Esophagus squamous epithelium (tissue), 5 donors: ENCODE measurements around the gene PUS1. TPM values are rescaled to one million over a fixed set of nuclear protein-coding genes. Genes with fewer than 3 reads are reported as not detected.

Source experiments
- DNase-seq: peaks from one replicate; lab custom pipeline; 2025; lab: John Stamatoyannopoulos, UW
- H3K27ac ChIP-seq, 4 donors: fragments of 200-600 bp; sonication (generic); one replicate each; pipeline ENCODE4 v1.5.1; 2016 to 2019; ENCODE audit warnings: mild to moderate bottlenecking in 1 of 4
- H3K27me3 ChIP-seq, 4 donors: fragments of 200-600 bp; sonication (generic); 1 replicate in 3 of 4; 2 replicates in 1 of 4; pipeline versions ENCODE4 v1.5.1 to v1.6.0; 2017 to 2021; ENCODE audit warnings: antibody characterized with exemption in 1 of 4
- H3K36me3 ChIP-seq, 3 donors: fragments of 200-600 bp; sonication (generic); one replicate each; pipeline ENCODE4 v1.5.1; 2016 to 2019
- H3K4me1 ChIP-seq, 3 donors: fragments of 200-600 bp; sonication (generic); one replicate each; pipeline ENCODE4 v1.5.1; 2017 to 2019
- H3K4me3 ChIP-seq, 4 donors: fragments of 200-600 bp; sonication (generic); 1 replicate in 3 of 4; 2 replicates in 1 of 4; pipeline ENCODE4 v1.5.1; 2016 to 2019; ENCODE audit warnings: mild to moderate bottlenecking in 2 of 4, moderate library complexity in 1 of 4
- H3K9me3 ChIP-seq, 3 donors: fragments of 200-600 bp; sonication (generic); one replicate each; pipeline ENCODE4 v1.5.1; 2016 to 2019
- POLR2A ChIP-seq, 4 donors: fragments of 450-650 bp; IDR thresholded peaks; one replicate each; pipeline ENCODE4 v1.6.1; 2017; ENCODE audit warnings: antibody characterized with exemption in 4 of 4, mild to moderate bottlenecking in 4 of 4, moderate library complexity in 3 of 4
- WGBS, 2 donors: methylation state at CpG; one replicate each; pipeline ENCODE4 v1.1.5; 2018; 5-methylcytosine and 5-hydroxymethylcytosine counted together
- intact Hi-C: fragments of 100-400 bp; cut with DNase I; formaldehyde crosslinking; loops from one replicate; pipeline ENCODE4 v1.15.0; 2022
- total RNA-seq, 4 donors: library from RNA; depleted of rRNA; stranded (reverse); fragments of >200 nt; gene quantifications; one replicate each; pipeline ENCODE4 v1.1.0, GENCODE V29; 2016
- TF ChIP-seq, protein P1 (sequence below), 6 experiments: fragments of 450-650 bp in 4 of 6; fragments of 200-600 bp in 2 of 6; sonication (generic) in 2 of 6; IDR thresholded peaks; one replicate each; pipeline ENCODE4 v1.5.1; 2016 to 2019; ENCODE audit warnings: antibody characterized with exemption in 6 of 6, mild to moderate bottlenecking in 4 of 6, moderate library complexity in 4 of 6
- donor health status: DM: yes; HTN: yes; CAD: no.

PUS1 gene
- total RNA-seq, 4 donors from 2014 or later: 8.1 to 24.2 (median 19.8) TPM

DNA sequence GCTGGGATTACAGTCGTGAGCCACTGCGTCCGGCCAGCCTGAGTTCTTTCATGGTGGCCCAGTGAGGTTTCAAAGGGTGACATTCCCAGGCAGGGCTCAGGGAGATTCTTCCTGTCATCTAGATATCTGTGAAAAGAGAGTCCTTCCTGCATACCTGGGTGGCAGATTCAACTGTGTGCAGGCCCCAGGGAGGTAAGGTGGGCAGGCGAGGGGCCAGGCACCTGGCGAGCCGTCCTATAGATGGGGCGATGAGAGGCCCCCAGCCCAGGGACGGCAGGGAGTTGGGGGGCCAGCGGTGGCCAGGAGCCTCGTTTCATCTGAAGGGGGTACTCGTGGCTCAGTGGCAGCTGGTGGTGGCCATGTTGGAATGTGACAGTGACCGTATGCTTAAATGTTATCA lies 13.6 kb downstream of the PUS1 start:
- Histone ChIP-seq H3K9me3 (no peaks in the 10 kb centered on the region), H3K27ac (no peak overlapping the region), H3K4me3 (no peak overlapping the region), H3K27me3 (no peaks in the 10 kb centered on the region), H3K4me1 (peaks cover 0 to 17% (median 0%) of the 10 kb centered on the region in 3 donors), H3K36me3 (peaks cover 0 to 59% (median 9%) of the 10 kb centered on the region in 3 donors)
- WGBS, 2 donors: 83 to 97% methylated on average over 5 to 6 of the region's 12 CpGs
- no peak for TF ChIP-seq POLR2A (IDR thresholded peaks at IDR 0.05)
- TF ChIP-seq, protein P1, sequence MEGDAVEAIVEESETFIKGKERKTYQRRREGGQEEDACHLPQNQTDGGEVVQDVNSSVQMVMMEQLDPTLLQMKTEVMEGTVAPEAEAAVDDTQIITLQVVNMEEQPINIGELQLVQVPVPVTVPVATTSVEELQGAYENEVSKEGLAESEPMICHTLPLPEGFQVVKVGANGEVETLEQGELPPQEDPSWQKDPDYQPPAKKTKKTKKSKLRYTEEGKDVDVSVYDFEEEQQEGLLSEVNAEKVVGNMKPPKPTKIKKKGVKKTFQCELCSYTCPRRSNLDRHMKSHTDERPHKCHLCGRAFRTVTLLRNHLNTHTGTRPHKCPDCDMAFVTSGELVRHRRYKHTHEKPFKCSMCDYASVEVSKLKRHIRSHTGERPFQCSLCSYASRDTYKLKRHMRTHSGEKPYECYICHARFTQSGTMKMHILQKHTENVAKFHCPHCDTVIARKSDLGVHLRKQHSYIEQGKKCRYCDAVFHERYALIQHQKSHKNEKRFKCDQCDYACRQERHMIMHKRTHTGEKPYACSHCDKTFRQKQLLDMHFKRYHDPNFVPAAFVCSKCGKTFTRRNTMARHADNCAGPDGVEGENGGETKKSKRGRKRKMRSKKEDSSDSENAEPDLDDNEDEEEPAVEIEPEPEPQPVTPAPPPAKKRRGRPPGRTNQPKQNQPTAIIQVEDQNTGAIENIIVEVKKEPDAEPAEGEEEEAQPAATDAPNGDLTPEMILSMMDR (IDR thresholded peaks at IDR 0.05): no peak
- intact Hi-C loops: loop anchor here (10.0 kb wide), 1 partner anchor 48 kb away; the partner anchor contains the start of gene ULK1
- DNase-seq: no peak

DNA sequence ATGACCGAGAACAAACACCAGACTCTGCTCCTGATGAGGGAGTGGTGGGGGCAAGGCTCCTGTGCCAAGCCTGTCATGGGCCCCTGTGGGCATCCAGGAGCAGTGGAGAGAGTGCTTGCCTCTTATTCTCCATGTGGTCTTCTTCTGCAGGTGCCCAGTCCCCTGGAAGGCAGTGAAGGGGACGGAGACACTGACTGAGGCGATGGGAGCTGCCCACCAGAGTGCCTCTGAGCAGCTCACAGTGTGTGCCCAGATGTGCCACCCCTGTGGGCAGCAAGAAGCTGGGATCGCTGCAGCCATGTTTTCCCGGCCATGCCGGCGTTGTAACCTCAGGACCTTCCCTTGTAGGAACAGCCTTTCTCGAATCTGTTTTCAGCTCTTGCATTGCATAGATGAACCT lies 14.3 kb downstream of the PUS1 start:
- Histone ChIP-seq H3K27ac (no peak overlapping the region), H3K4me1 (peaks cover 0 to 17% (median 0%) of the 10 kb centered on the region in 3 donors), H3K9me3 (no peaks in the 10 kb centered on the region), H3K36me3 (peaks cover 0 to 59% (median 9%) of the 10 kb centered on the region in 3 donors), H3K27me3 (no peaks in the 10 kb centered on the region), H3K4me3 (no peak overlapping the region)
- intact Hi-C loops: loop anchor here (10.0 kb wide), 1 partner anchor 49 kb away; the partner anchor contains the start of gene ULK1
- TF ChIP-seq, protein P1 (IDR thresholded peaks at IDR 0.05): no peak
- no peak for TF ChIP-seq POLR2A (IDR thresholded peaks at IDR 0.05)
- DNase-seq: no peak
- WGBS, 2 donors: 94 to 97% methylated on average over 7 of the region's 8 CpGs

DNA sequence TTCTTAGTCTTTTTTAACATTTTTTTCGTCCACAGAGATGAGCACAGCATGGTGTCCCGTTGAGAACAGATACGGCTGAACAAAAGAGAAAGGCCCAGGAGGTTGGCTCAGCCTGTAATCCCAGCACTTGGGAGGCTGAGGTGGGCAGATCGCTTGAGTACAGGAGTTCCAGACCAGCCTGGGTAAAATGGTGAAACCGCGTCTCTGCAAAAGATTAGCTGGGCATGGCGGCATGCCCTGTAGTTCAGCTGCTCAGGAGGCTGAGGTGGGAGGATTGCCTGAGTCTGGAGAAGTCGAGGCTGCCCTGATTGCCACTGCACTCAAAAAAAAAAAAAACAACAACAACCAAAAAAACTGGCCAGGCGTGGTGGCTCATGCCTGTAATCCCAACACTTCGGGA lies 14.8 kb downstream of the PUS1 start:
- 96 to 97% methylated on average over 10 of the region's 10 CpGs for WGBS, 2 donors
- no peak for TF ChIP-seq POLR2A (IDR thresholded peaks at IDR 0.05)
- TF ChIP-seq, protein P1 (IDR thresholded peaks at IDR 0.05): no peak

DNA sequence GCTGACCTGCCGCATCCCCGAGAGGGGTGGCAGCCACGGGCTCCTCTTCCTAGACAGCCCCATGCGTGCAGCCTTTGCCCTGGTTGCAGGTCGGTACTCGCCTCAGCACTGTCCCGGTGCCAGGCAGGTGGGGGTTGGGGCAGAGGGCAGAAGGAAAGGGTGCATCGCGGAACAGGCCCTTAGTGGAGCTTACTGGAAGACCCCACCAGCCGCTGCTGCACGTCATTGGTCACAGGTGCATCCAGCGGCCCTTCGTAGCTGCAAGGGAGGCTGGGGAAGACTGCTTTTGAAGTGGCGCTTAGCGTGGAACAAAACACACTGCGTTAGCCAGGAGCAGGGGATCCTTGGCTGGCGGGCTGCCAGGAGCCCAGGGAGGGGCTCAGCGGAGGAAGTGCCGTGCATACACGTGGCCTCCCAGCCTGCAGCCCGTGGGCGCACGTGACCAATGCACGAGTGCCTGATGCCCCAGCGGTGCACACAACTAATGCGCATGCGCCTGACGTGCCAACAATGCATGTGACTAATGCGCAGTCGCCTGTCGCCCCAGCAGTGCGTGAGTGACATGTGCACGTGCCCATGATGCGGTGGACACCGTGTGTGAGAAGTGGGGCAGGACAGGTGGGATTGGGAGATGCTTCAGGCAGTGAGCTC lies 15.7 kb downstream of the PUS1 start:
- no peak for DNase-seq
- H3K27ac ChIP-seq: no peak overlapping the region
- H3K4me3 ChIP-seq: no peak overlapping the region
- H3K9me3 ChIP-seq: no peaks in the 10 kb centered on the region
- TF ChIP-seq, protein P1 (IDR thresholded peaks at IDR 0.05): no peak
- TF ChIP-seq POLR2A (IDR thresholded peaks at IDR 0.05): no peak
- H3K4me1 ChIP-seq: peaks cover 0 to 21% (median 3%) of the 10 kb centered on the region in 3 donors
- no peaks in the 10 kb centered on the region for H3K27me3 ChIP-seq
- 84 to 85% methylated on average over 4 to 15 of the region's 35 CpGs for WGBS, 2 donors
- H3K36me3 ChIP-seq: peaks cover 0 to 47% (median 9%) of the 10 kb centered on the region in 3 donors
- intact Hi-C loops: loop anchor here (10.0 kb wide), 1 partner anchor 50 kb away; the partner anchor contains the start of gene ULK1

More for the DNA sequence above, 14.8 kb downstream of the PUS1 start:
- Histone ChIP-seq H3K27me3 (no peaks in the 10 kb centered on the region), H3K4me3 (no peak overlapping the region), H3K9me3 (no peaks in the 10 kb centered on the region), H3K4me1 (peaks cover 0 to 20% (median 0%) of the 10 kb centered on the region in 3 donors), H3K36me3 (peaks cover 0 to 55% (median 9%) of the 10 kb centered on the region in 3 donors), H3K27ac (no peak overlapping the region)
- intact Hi-C loops: loop anchor here (10.0 kb wide), 1 partner anchor 49 kb away; the partner anchor contains the start of gene ULK1
- no peak for DNase-seq

DNA sequence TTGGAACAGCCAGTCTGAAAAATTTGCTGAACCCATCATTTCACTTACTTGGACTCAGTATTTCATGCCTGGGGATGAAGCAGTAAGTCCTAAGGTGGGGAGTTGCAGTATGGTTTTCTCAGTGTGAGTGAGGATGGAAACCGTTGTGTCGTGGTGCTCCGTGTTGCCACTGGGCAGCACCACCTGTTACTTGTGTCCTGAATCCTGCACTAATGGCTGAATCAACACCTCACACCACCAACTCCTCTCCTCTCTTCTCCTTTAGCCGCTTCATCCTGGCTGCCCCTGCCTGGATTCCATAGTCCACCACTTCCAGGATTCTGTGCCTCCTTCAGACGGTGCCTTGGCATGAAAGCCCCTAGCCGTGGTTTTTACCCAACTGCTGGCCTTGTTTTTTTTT lies 17.7 kb downstream of the PUS1 start:
- WGBS, 2 donors: 71 to 73% methylated on average over 6 of the region's 6 CpGs
- intact Hi-C loops: loop anchor here (10.0 kb wide), 1 partner anchor 52 kb away; the partner anchor contains the start of gene ULK1
- Histone ChIP-seq H3K9me3 (no peaks in the 10 kb centered on the region), H3K4me3 (no peak overlapping the region), H3K36me3 (peaks cover 0 to 34% (median 3%) of the 10 kb centered on the region in 3 donors), H3K27ac (no peak overlapping the region), H3K27me3 (no peaks in the 10 kb centered on the region), H3K4me1 (peaks cover 3 to 23% (median 11%) of the 10 kb centered on the region in 3 donors)
- TF ChIP-seq, protein P1 (IDR thresholded peaks at IDR 0.05): no peak
- TF ChIP-seq POLR2A (IDR thresholded peaks at IDR 0.05): no peak
- DNase-seq: no peak
